HG03064 (cell line): ENCODE results near the gene RALGAPB.

Experiments
- ATAC-seq: cut with Tn5 transposase; IDR thresholded peaks from one replicate; pipeline ENCODE4 v1.9.1; 2021; ENCODE audit warnings: low read depth; ENCODE audit not compliant: unreplicated experiment

The RALGAPB gene

GRCh38 chr20:38543014-38543906 lies 70.6 kb downstream of the RALGAPB start:
- no peak for ATAC-seq

DNA sequence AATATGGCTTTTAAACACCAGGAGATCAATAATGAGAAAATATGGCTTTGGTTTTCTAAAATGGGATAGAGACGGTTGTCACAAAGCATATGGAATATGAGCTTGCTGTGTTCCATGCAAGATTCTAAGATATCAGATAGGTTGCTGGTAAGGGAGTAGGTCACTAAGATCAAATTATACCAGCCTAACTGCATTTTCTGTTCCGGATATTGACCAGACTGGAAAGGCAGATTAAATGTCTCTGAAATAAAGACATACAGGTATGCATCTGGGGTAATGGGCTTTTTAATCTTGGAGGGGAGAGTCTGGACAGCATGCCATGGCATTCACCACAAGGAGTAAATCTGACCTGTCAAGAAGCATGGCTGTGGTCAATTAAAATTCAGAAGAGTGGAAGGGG lies 73.1 kb downstream of the RALGAPB start:
- ATAC-seq: no peak

DNA sequence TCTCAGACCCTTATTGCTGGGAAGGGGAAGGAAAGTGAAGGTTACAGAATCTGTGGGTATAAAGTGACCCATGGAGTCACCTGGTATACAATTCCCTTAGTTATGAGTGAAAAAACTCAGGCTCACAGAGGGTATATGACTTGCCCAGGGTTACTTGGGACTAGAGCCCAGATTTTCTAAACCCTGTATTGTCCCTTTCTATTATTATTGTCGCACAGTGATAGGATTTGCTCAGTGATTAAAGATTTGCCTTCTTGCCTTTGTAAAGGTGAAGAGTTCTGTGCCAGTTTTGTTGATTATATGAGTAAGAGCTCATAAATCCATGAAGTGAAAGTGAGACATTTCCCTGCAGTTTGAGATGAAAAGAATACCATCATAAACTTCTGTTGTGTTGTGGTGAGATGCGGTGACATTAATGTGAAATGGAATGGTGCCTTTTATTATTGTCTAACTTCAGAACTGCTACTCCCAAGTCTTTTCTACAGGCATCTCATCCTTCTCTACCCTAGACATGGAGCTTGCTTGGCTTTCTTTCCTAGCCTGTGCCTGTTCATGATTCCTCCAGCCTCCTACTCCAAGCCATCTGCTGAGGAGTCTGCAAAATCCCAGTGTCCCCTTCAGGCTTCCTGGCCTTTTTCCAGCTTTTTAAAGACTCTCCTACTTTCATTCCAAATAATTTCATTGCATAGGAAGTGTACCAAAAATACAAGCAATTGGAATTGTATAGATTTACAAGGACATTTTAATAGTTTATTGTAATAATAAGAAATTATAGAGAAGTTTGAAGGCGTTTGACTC lies 74.8 kb downstream of the RALGAPB start:
- ATAC-seq: no peak

GRCh38 chr20:38548356-38549083 lies 75.9 kb downstream of the RALGAPB start:
- no peak for ATAC-seq

DNA sequence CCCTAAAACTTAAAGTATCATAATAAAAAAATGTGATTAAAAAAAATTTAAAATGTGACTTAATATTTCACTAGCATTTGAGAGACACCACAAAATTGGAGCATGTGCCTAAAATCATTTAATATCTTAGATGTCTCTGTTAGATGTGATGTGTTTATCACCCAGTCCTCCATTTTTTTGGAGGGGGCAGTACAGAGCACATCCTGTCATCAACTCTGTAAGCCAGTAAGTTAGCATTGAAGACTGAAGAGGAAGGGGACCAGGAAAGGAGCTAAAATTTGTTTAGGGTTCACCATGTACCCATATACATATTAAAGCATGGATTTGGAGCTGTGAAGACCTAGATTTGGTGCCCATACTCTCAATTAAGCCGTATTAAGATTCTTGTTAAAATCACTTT lies 77.6 kb downstream of the RALGAPB start:
- ATAC-seq: no peak

GRCh38 chr20:38551056-38551626 lies 78.5 kb downstream of the RALGAPB start:
- no peak for ATAC-seq

GRCh38 chr20:38554986-38555385 lies 82.3 kb downstream of the RALGAPB start:
- no peak for ATAC-seq

GRCh38 chr20:38555395-38555794 lies 82.8 kb downstream of the RALGAPB start:
- no peak for ATAC-seq

GRCh38 chr20:38557174-38557573 lies 84.5 kb downstream of the RALGAPB start:
- ATAC-seq: no peak

- no peak for ATAC-seq
These were observed 86.1 kb downstream of the RALGAPB start for GRCh38 chr20:38558596-38559360.

DNA sequence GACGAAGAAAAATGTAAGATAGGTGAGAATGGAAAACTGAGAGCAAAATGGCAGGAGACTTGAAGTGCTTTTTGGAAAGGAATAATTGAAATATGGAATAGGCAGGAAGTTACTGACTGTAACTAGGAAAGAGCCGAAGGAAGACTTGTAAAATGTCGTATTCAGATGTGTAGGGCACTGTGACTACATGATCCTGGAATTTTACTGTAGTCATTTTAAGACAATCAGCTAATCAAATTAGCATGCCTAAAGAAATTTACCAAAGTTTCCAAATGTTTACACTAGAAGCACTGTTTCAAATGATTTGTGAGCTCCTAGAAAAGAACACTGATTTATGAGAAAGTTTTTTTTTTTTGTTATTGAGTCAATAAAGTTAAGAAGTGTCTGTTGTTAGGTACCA lies 87.1 kb downstream of the RALGAPB start:
- ATAC-seq: no peak

- no peak for ATAC-seq
These were observed 91.3 kb downstream of the RALGAPB start for GRCh38 chr20:38563802-38564431.

DNA sequence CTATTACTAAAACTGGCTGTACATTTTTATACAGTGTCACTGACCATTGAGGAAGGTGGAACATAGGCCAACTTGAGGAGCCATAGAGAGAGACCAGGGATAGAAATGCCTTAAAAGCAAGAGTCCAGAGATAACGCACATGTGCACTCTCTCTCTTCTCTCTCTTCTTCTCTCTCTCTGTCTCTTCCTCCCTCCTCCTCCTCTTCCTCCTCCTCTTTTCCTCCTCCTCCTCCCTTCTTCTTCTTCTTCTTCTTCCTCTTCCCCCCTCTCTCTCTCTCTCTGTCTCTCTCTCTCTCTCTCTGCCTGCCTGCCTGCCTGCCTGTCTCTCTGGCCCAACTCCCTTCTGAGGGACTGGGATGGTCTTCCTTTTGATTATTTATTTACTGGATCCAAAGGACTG lies 92.0 kb downstream of the RALGAPB start:
- ATAC-seq: no peak

DNA sequence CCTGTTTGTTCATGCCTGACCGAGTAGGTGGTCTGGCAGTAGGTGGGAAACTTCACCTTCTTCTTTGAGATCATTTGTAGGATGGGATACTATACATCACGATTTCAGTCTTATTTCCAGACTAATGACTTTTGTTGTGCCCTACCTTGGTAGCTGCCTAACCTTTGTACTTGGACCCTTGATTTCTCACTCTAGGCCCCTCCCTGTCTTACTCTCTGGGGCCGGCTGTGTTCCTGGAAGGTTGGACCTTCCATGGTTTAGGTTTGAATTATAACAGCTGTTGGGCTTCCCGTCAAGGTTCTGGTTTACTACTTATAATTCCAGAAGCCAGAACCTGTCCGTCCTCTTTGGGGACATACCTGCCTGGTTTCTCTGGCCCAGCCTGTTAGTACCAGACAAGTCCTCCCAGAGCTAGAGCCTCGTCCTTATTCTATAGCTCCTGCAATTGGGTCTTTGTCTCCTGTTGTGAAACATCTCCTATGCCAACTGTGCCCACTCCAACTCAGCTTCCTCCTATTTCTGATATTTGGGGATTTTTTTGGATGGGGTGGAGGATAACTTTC lies 93.5 kb downstream of the RALGAPB start:
- ATAC-seq: no peak

DNA sequence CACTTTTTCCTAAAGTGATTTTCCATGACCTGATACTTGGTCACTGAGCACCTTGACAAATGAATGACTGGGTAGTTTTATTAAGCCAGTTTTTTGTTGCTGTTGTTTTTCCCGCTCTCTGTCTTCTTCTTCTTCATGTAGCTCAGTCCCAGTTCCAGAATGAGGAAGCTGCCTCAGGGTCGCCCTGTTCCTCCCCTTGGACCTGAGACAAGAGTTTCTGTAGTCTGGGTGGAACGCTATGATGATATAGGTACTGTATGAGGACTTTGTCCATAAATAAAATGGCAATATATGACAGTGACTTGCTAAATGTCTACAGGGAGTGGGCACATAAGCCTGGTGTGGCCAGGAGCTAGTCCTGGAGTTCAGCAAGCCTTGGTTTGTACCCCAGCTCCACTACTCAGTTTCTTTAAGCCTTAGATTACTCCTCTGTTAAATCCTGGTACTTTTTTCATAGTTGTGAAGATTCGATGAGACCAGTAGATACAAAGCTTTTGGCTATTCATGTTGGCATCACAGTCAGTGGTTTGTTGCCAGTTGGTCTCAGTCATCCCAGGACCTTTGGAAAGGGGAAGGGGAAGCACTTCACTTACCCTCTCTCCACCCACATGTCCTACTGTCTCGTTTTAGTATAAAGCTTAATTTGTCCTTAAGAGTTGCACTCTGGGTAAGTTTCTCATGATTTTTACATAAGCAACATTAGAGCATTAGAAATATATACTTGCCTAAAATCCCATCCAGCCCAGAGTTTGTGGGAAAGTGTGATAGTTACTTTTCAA lies 97.3 kb downstream of the RALGAPB start:
- no peak for ATAC-seq

- ATAC-seq: no peak
These were observed 100.8 kb downstream of the RALGAPB start for GRCh38 chr20:38573413-38573812.

DNA sequence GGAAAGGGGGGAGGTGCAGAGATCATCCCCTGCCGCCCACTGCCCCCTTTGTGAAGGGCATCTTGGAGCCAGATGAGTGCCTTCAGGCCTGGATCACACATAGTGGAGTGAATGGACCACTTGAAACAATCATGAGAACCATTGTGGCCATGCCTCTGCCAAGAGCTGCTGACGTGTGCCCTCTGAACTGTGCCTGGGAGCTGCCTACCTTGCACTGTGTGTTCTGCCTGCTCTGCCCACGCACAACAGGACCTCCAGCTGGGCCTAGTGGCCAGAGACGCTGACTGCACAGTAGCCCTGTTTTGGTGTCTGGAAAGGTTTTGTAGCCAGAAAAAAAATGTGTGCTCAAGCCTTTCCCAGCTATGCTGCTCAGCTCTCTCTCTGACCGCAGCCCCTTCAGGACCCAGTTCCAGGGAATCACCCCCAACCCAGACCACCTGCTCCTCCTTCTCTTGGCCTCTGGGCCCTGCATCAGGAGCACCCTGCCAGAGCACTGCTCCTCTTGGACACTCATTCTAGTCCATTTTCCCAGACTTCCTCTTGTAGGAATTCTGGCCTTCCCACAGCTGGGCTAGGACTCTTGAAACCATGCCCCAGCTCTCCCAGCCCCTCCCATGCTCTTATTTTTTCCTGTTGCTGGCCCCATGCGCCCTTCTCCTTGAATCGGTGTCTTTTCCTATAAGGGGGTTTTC lies 106.7 kb downstream of the RALGAPB start:
- no peak for ATAC-seq

DNA sequence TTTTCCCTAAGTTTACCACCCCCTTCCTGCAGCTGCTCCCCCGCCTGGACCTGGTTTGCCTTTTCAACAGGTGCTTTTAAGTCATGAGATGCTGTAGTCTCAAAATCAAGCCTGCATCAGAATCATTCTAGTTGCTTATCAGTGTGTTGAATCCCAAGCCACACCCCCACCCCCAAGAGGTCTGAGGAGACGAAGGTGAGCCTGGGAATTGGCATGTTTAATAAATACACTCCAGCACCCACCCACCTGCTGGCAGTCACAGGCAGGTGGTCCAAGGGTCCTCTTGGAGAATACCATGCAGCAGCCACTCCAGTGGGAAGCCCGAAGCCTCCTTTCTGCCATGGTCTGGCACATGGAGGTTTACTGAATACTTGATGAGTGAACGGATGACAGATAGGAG lies 107.3 kb downstream of the RALGAPB start:
- ATAC-seq: no peak
